SK-N-SH (cell line): ENCODE results near the gene S100A8. TPM values are rescaled to one million over a fixed set of nuclear protein-coding genes. Genes with fewer than 3 reads are reported as not detected.

Experiments
- CTCF ChIA-PET: fragments of 300-600, 350-600 bp; formaldehyde crosslinking; extraction: SDS; loops from one replicate; lab custom pipeline; 2021; lab: Yijun Ruan, JAX
- POLR2A ChIA-PET: fragments of 350-600 bp; sonication (Branson Sonifier 250); formaldehyde crosslinking; extraction: SDS; loops from one replicate; lab custom pipeline; 2020; ENCODE audit warnings: antibody characterized with exemption, inconsistent platforms; lab: Yijun Ruan, JAX
- DNase-seq: peaks from one replicate; pipeline ENCODE4 v3.0.0; 2012
- H2AFZ ChIP-seq: fragments of 200-600 bp; sonication (generic); 2 replicates; pipeline ENCODE4 v1.8.1; 2016; ENCODE audit warnings: antibody characterized with exemption, mild to moderate bottlenecking, low read depth
- H3F3A ChIP-seq: fragments of 200-600 bp; sonication (generic); replicated peaks from 2 replicates; pipeline ENCODE3; 2016; ENCODE audit warnings: antibody characterized with exemption, mild to moderate bottlenecking; ENCODE audit not compliant: insufficient read depth
- H3K27ac ChIP-seq, 2 experiments: fragments of 200-500 bp in 1 of 2; fragments of 200-600 bp in 1 of 2; sonication (Bioruptor generic) in 1 of 2; sonication (generic), shearing (Covaris generic) in 1 of 2; 2 replicates each; pipeline versions ENCODE4 v1.5.1 to v1.6.1; 2014 to 2016; ENCODE audit warnings: low read depth in 2 of 2, inconsistent platforms in 1 of 2, low read length in 1 of 2, mild to moderate bottlenecking in 1 of 2, mixed read lengths in 1 of 2
- H3K27me3 ChIP-seq: fragments of 200-600 bp; sonication (generic), shearing (Covaris generic); 2 replicates; pipeline ENCODE4 v1.6.1; 2016; ENCODE audit warnings: mixed run types; ENCODE audit not compliant: insufficient read depth
- H3K36me3 ChIP-seq, 2 experiments: fragments of 200-500 bp in 1 of 2; fragments of 200-600 bp in 1 of 2; sonication (Bioruptor generic) in 1 of 2; sonication (generic) in 1 of 2; replicated peaks in 1 of 2; 2 replicates each; pipeline versions ENCODE3 to v1.5.1; 2014 to 2016; ENCODE audit warnings: low read length in 1 of 2, mild to moderate bottlenecking in 1 of 2; ENCODE audit not compliant: insufficient read depth in 2 of 2, control insufficient read depth in 1 of 2
- H3K4me1 ChIP-seq, 2 experiments: fragments of 200-500 bp in 1 of 2; fragments of 200-600 bp in 1 of 2; sonication (Bioruptor generic) in 1 of 2; sonication (generic), shearing (Covaris generic) in 1 of 2; 2 replicates each; pipeline versions ENCODE4 v1.5.1 to v1.6.1; 2014 to 2016; ENCODE audit warnings: low read depth in 1 of 2, low read length in 1 of 2, mixed run types in 1 of 2; ENCODE audit not compliant: insufficient read depth in 2 of 2, control insufficient read depth in 1 of 2
- H3K4me2 ChIP-seq: fragments of 200-600 bp; sonication (generic), shearing (Covaris generic); 2 replicates; pipeline ENCODE4 v1.6.1; 2017; ENCODE audit warnings: mixed run types
- H3K4me3 ChIP-seq, 2 experiments: fragments of 200-500 bp in 1 of 2; fragments of 200-600 bp in 1 of 2; sonication (Bioruptor generic) in 1 of 2; sonication (generic), shearing (Covaris generic) in 1 of 2; 2 replicates each; pipeline versions ENCODE4 v1.5.1 to v1.8.1; 2014 to 2016; ENCODE audit warnings: low read depth in 2 of 2, inconsistent platforms in 1 of 2, low read length in 1 of 2, mild to moderate bottlenecking in 1 of 2, mixed read lengths in 1 of 2, moderate library complexity in 1 of 2
- H3K79me2 ChIP-seq: fragments of 200-600 bp; sonication (generic); 2 replicates; pipeline ENCODE4 v1.8.1; 2017; ENCODE audit warnings: mild to moderate bottlenecking; ENCODE audit not compliant: insufficient read depth
- H3K9ac ChIP-seq: fragments of 200-600 bp; sonication (generic); 2 replicates; pipeline ENCODE4 v1.6.1; 2017; ENCODE audit warnings: mixed run types
- H3K9me2 ChIP-seq: fragments of 200-600 bp; sonication (generic); 2 replicates; pipeline ENCODE4 v1.6.1; 2017; ENCODE audit warnings: mixed run types
- H3K9me3 ChIP-seq: fragments of 200-600 bp; sonication (generic); 2 replicates; pipeline ENCODE4 v1.6.1; 2017; ENCODE audit warnings: mixed run types, mild to moderate bottlenecking, moderate library complexity
- H4K20me1 ChIP-seq: fragments of 200-600 bp; sonication (generic); 2 replicates; pipeline ENCODE4 v1.6.1; 2017; ENCODE audit warnings: mild to moderate bottlenecking, mixed run types; ENCODE audit not compliant: insufficient read depth
- CHD2 ChIP-seq: fragments of 150-350 bp; IDR thresholded peaks from 2 replicates; pipeline ENCODE4 v1.6.1; 2018; ENCODE audit warnings: low read length; ENCODE audit not compliant: partially characterized antibody
- EZH2phosphoT487 ChIP-seq: fragments of 200-600 bp; sonication (generic); IDR thresholded peaks from 2 replicates; pipeline ENCODE4 v1.6.1; 2017; ENCODE audit warnings: low read depth, mixed run types, mild to moderate bottlenecking, antibody characterized with exemption, moderate library complexity, borderline replicate concordance
- FOSL2 ChIP-seq: IDR thresholded peaks from 2 replicates; pipeline ENCODE4 v1.4.0; 2012; ENCODE audit warnings: low read depth, mild to moderate bottlenecking, moderate library complexity, borderline replicate concordance
- GABPA ChIP-seq: IDR thresholded peaks from 2 replicates; pipeline ENCODE4 v1.4.0; 2012; ENCODE audit warnings: low read depth, mild to moderate bottlenecking
- JUND ChIP-seq: IDR thresholded peaks from 2 replicates; pipeline ENCODE4 v1.4.0; 2012
- MEF2A ChIP-seq: IDR thresholded peaks from 2 replicates; pipeline ENCODE4 v1.4.0; 2012; ENCODE audit warnings: low read depth, borderline replicate concordance
- MXI1 ChIP-seq: IDR thresholded peaks from 2 replicates; pipeline ENCODE4 v1.6.1; 2012; ENCODE audit warnings: mild to moderate bottlenecking, low read depth, low read length, improper control_type of control experiment
- NRF1 ChIP-seq: IDR thresholded peaks from 2 replicates; pipeline ENCODE4 v1.6.1; 2012; ENCODE audit warnings: low read depth, mild to moderate bottlenecking, low read length
- RCOR1 ChIP-seq: fragments of 150-350 bp; IDR thresholded peaks from 2 replicates; pipeline ENCODE4 v1.6.1; 2017; ENCODE audit warnings: antibody characterized with exemption, low read length
- RXRA ChIP-seq: IDR thresholded peaks from 2 replicates; pipeline ENCODE4 v1.4.0; 2012; ENCODE audit warnings: low read depth, mild to moderate bottlenecking, borderline replicate concordance
- TAF1 ChIP-seq: IDR thresholded peaks from 2 replicates; pipeline ENCODE4 v1.6.1; 2012; ENCODE audit warnings: low read depth, mild to moderate bottlenecking, low read length, moderate library complexity, borderline replicate concordance
- TCF12 ChIP-seq: IDR thresholded peaks from 2 replicates; pipeline ENCODE4 v1.4.0; 2012
- TEAD4 ChIP-seq: IDR thresholded peaks from 2 replicates; pipeline ENCODE4 v1.4.0; 2012; ENCODE audit warnings: mild to moderate bottlenecking, borderline replicate concordance; ENCODE audit not compliant: insufficient read depth
- YY1 ChIP-seq: IDR thresholded peaks from 2 replicates; pipeline ENCODE4 v1.4.0; 2012; ENCODE audit warnings: low read depth, mild to moderate bottlenecking
- WGBS: methylation state at CpG from one replicate; pipeline ENCODE4 v1.1.6; 2017; ENCODE audit warnings: low lambda C conversion rate; 5-methylcytosine and 5-hydroxymethylcytosine counted together
- polyA plus RNA-seq, 3 experiments: library from polyadenylated mRNA; depleted of rRNA; stranded (reverse); fragments of >200 nt; gene quantifications; 2 replicates each; pipeline ENCODE4 v1.2.3, GENCODE V29; 2012
- TF ChIP-seq, protein P1 (sequence below): IDR thresholded peaks from 2 replicates; pipeline ENCODE4 v1.4.0; 2012; ENCODE audit warnings: low read depth
- TF ChIP-seq, protein P2 (sequence below): IDR thresholded peaks from 2 replicates; pipeline ENCODE4 v1.4.0; 2012; ENCODE audit warnings: low read depth, borderline replicate concordance
- TF ChIP-seq, protein P3 (sequence below): fragments of 200-600 bp; sonication (generic); IDR thresholded peaks from 2 replicates; pipeline ENCODE4 v1.6.1; 2017; ENCODE audit warnings: antibody characterized with exemption, mild to moderate bottlenecking, moderate library complexity
- TF ChIP-seq, protein P4 (sequence below): fragments of 150-350 bp; IDR thresholded peaks from 2 replicates; pipeline ENCODE4 v1.6.1; 2017; ENCODE audit warnings: antibody characterized with exemption, low read length, low read depth, borderline replicate concordance
- TF ChIP-seq, protein P5 (sequence below): IDR thresholded peaks from 2 replicates; pipeline ENCODE4; 2012

The S100A8 gene
- polyA plus RNA-seq, 1 of the 3 experiments (the other 2 are of a cell fraction): not detected

DNA sequence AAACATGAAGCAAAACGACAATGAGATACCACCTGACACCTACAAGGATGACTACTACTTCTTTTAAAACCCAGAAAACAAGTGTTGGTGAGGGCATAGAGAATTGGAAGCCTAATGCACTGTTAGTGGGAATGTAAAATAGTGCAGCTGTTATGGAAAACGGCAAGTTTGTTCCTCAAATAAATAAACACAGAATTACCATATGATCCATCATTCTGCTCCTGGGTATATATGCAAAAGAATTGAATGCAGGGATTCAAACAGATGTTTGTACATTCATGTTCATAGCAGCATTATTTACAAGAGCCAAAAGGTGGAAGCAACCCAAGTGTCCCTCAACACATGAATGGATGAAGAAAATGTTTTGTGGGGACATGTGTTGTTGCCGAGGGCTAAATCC, 1.4 kb upstream of the S100A8 start:
- H3K4me3 ChIP-seq: no peak overlapping the region
- ChIA-PET POLR2A (no interaction called here), CTCF (no interaction called here)
- H3K36me3 ChIP-seq: no peaks in the 10 kb centered on the region
- H3K27me3 ChIP-seq: peaks cover 44% of the 10 kb centered on the region
- H3K9ac ChIP-seq: no peak overlapping the region
- no peak overlapping the region for H3K4me2 ChIP-seq
- DNase-seq: no peak
- H3K9me2 ChIP-seq: no peaks in the 10 kb centered on the region
- no peaks in the 10 kb centered on the region for H3K9me3 ChIP-seq
- H3K4me1 ChIP-seq: no peaks in the 10 kb centered on the region
- no peaks in the 10 kb centered on the region for H3K79me2 ChIP-seq
- no peaks in the 10 kb centered on the region for H3F3A ChIP-seq
- TF ChIP-seq NRF1: no peak
- WGBS: under 1% methylated on average over 3 of the region's 3 CpGs
- H3K27ac ChIP-seq: no peak overlapping the region
- no peaks in the 10 kb centered on the region for H4K20me1 ChIP-seq
- no peak overlapping the region for H2AFZ ChIP-seq

DNA sequence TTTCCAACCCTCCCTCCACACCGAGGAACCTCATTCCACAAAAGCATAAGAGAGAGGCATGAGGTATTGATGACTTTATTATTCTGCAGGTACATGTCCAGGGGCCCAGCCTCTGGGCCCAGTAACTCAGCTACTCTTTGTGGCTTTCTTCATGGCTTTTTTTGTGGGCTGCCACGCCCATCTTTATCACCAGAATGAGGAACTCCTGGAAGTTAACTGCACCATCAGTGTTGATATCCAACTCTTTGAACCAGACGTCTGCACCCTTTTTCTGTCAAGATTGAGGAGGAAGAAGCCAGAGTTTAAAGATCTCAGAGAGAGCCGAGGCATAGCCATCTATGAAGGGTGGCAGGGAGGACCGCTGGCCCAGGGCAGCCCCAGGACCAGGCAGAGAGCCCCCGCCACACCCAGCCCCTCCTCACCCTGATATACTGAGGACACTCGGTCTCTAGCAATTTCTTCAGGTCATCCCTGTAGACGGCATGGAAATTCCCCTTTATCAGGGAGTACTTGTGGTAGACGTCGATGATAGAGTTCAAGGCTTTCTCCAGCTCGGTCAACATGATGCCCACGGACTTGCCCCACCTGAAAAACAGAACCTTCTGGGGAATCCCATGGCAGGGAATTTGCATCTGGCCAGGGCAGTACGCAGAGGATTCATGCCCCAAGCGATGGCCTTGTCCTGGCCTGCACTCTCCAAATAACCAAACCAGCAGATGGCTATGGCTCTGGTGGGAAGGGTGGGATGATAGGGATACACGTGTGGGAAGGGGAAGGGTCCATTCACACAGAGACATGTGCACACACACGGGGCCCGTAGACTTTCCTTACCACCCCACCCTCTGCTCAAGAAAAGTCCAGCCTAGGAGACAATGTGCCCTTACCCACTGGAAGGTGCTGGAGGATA, 647 bp downstream of the S100A8 start:
- Histone ChIP-seq H3K4me1 (no peaks in the 10 kb centered on the region), H3K79me2 (no peaks in the 10 kb centered on the region), H3F3A (no peaks in the 10 kb centered on the region), H2AFZ (no peak overlapping the region), H3K27me3 (peaks cover 23% of the 10 kb centered on the region), H3K4me3 (no peak overlapping the region), H3K9me2 (no peaks in the 10 kb centered on the region), H3K9me3 (no peaks in the 10 kb centered on the region), H3K27ac (no peak overlapping the region), H3K36me3 (no peaks in the 10 kb centered on the region), H3K9ac (no peak overlapping the region), H4K20me1 (no peaks in the 10 kb centered on the region), H3K4me2 (no peak overlapping the region)
- ChIA-PET POLR2A (no interaction called here), CTCF (interaction anchor here (1.8 kb wide), 1 partner anchor 105 kb away, joined by 6 read pairs; no protein-coding TSS in a partner anchor)
- TF ChIP-seq YY1 (no peak), JUND (no peak), EZH2phosphoT487 (no peak), RXRA (no peak), GABPA (no peak), MXI1 (no peak), TCF12 (no peak), TAF1 (no peak), NRF1 (no peak), RCOR1 (no peak), MEF2A (no peak), TEAD4 (no peak), FOSL2 (no peak), CHD2 (no peak)
- TF ChIP-seq, protein P1, sequence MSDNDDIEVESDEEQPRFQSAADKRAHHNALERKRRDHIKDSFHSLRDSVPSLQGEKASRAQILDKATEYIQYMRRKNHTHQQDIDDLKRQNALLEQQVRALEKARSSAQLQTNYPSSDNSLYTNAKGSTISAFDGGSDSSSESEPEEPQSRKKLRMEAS: no peak
- TF ChIP-seq, protein P2, sequence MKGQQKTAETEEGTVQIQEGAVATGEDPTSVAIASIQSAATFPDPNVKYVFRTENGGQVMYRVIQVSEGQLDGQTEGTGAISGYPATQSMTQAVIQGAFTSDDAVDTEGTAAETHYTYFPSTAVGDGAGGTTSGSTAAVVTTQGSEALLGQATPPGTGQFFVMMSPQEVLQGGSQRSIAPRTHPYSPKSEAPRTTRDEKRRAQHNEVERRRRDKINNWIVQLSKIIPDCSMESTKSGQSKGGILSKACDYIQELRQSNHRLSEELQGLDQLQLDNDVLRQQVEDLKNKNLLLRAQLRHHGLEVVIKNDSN: no peak
- TF ChIP-seq, protein P3, sequence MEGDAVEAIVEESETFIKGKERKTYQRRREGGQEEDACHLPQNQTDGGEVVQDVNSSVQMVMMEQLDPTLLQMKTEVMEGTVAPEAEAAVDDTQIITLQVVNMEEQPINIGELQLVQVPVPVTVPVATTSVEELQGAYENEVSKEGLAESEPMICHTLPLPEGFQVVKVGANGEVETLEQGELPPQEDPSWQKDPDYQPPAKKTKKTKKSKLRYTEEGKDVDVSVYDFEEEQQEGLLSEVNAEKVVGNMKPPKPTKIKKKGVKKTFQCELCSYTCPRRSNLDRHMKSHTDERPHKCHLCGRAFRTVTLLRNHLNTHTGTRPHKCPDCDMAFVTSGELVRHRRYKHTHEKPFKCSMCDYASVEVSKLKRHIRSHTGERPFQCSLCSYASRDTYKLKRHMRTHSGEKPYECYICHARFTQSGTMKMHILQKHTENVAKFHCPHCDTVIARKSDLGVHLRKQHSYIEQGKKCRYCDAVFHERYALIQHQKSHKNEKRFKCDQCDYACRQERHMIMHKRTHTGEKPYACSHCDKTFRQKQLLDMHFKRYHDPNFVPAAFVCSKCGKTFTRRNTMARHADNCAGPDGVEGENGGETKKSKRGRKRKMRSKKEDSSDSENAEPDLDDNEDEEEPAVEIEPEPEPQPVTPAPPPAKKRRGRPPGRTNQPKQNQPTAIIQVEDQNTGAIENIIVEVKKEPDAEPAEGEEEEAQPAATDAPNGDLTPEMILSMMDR: no peak
- TF ChIP-seq, protein P4, sequence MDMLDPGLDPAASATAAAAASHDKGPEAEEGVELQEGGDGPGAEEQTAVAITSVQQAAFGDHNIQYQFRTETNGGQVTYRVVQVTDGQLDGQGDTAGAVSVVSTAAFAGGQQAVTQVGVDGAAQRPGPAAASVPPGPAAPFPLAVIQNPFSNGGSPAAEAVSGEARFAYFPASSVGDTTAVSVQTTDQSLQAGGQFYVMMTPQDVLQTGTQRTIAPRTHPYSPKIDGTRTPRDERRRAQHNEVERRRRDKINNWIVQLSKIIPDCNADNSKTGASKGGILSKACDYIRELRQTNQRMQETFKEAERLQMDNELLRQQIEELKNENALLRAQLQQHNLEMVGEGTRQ: no peak
- TF ChIP-seq, protein P5, sequence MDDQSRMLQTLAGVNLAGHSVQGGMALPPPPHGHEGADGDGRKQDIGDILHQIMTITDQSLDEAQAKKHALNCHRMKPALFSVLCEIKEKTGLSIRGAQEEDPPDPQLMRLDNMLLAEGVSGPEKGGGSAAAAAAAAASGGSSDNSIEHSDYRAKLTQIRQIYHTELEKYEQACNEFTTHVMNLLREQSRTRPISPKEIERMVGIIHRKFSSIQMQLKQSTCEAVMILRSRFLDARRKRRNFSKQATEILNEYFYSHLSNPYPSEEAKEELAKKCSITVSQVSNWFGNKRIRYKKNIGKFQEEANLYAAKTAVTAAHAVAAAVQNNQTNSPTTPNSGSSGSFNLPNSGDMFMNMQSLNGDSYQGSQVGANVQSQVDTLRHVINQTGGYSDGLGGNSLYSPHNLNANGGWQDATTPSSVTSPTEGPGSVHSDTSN: no peak
- WGBS: 3% methylated on average over 15 of the region's 17 CpGs
- no peak for DNase-seq
